Endothelial cell of umbilical vein (primary cell): Measurements from ENCODE around the gene TAF11L14.

ENCODE experiments used
- EZH2 ChIP-seq: IDR thresholded peaks from 2 replicates; pipeline ENCODE4 v1.6.1; 2012; ENCODE audit warnings: borderline replicate concordance, low read depth, mild to moderate bottlenecking, moderate library complexity, low read length, inconsistent platforms; ENCODE audit not compliant: severe bottlenecking
- MYC ChIP-seq: IDR thresholded peaks from one replicate; pipeline ENCODE4 v1.6.1; 2011; ENCODE audit warnings: mild to moderate bottlenecking, low read depth, low read length
- POLR2A ChIP-seq: IDR thresholded peaks from 2 replicates; pipeline ENCODE4 v1.6.1; 2012; ENCODE audit warnings: low read depth, mild to moderate bottlenecking, control low read depth, low read length
- POLR2AphosphoS5 ChIP-seq: IDR thresholded peaks from 2 replicates; pipeline ENCODE4 v1.6.1; 2012; ENCODE audit warnings: low read depth, mild to moderate bottlenecking, control low read depth, low read length, moderate library complexity; ENCODE audit not compliant: insufficient read depth
- TF ChIP-seq, protein P1 (sequence below), 2 donors: IDR thresholded peaks; 1 replicate in 1 of 2; 2 replicates in 1 of 2; pipeline ENCODE4 v1.5.1; 2011; ENCODE audit warnings: low read length in 2 of 2, mild to moderate bottlenecking in 2 of 2, moderate library complexity in 2 of 2, control low read depth in 1 of 2, inconsistent platforms in 1 of 2, low read depth in 1 of 2; ENCODE audit not compliant: insufficient read depth in 1 of 2; ENCODE audit errors: extremely low read depth in 1 of 2
- TF ChIP-seq, protein P2 (sequence below): IDR thresholded peaks from 2 replicates; pipeline ENCODE4 v1.6.1; 2011; ENCODE audit not compliant: insufficient read depth, insufficient read length

DNA sequence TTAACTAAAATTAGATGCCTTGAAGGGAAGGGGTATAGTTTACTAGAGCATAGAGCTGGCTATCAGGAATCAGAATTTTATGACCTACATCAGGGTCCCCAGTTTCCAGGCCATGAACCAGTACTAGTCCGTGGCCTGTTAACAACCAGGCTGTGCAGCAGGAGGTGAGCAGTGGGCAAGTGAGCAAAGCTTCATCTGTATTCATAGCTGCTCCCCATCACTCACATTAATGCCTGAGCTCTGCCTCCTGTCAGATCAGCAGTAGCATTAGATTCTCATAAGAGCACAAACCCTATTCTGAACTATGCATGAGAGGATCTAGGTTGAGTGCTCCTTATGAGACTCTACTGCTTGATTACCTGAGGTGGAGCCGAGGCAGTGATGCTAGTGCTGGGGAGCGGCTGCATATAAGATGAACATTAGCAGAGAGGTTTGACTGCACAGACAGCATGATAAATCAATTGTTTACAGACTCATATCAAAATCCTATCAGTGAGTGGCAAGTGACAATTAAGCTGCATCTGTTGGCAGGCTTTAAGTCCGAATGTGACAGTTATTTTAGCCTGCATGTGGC lies 44.6 kb downstream of the TAF11L14 start:
- no peak for TF ChIP-seq MYC
- TF ChIP-seq, protein P1, sequence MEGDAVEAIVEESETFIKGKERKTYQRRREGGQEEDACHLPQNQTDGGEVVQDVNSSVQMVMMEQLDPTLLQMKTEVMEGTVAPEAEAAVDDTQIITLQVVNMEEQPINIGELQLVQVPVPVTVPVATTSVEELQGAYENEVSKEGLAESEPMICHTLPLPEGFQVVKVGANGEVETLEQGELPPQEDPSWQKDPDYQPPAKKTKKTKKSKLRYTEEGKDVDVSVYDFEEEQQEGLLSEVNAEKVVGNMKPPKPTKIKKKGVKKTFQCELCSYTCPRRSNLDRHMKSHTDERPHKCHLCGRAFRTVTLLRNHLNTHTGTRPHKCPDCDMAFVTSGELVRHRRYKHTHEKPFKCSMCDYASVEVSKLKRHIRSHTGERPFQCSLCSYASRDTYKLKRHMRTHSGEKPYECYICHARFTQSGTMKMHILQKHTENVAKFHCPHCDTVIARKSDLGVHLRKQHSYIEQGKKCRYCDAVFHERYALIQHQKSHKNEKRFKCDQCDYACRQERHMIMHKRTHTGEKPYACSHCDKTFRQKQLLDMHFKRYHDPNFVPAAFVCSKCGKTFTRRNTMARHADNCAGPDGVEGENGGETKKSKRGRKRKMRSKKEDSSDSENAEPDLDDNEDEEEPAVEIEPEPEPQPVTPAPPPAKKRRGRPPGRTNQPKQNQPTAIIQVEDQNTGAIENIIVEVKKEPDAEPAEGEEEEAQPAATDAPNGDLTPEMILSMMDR (IDR thresholded peaks at IDR 0.05; ENCODE audit: extremely low read depth in 1 of 2, insufficient read depth in 1 of 2, low read depth in 1 of 2, low read length in 2 of 2): no peak
- TF ChIP-seq EZH2: no peak
- TF ChIP-seq POLR2AphosphoS5: no peak
- no peak for TF ChIP-seq POLR2A
- TF ChIP-seq, protein P2, sequence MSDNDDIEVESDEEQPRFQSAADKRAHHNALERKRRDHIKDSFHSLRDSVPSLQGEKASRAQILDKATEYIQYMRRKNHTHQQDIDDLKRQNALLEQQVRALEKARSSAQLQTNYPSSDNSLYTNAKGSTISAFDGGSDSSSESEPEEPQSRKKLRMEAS: no peak
